Natural killer cell (primary cell): ENCODE data around the gene CEBPE. TPM values are rescaled to one million over a fixed set of nuclear protein-coding genes. Genes with fewer than 3 reads are reported as not detected.

Experiments used
- ATAC-seq, 3 donors: fragments of 150-1000 bp in 2 of 3; fragments of 200-7000 bp in 1 of 3; cut with Tn5 transposase; 1 replicate in 1 of 3; 2 replicates in 2 of 3; pipeline ENCODE4 v1.10.0; 2021; ENCODE audit warnings: mild to moderate bottlenecking in 2 of 3, moderate library complexity in 2 of 3
- DNase-seq, 2 donors: peaks; one replicate each; pipeline versions ENCODE4 v3.0.0 to v3.0.0-alpha.2; 2013 to 2021; ENCODE audit warnings: mixed read lengths in 1 of 2
- H3K27ac ChIP-seq: one replicate; pipeline ENCODE4 v1.5.1; 2013; ENCODE audit warnings: mild to moderate bottlenecking, low read length
- H3K27me3 ChIP-seq: one replicate; pipeline ENCODE4 v1.6.1; 2013; ENCODE audit warnings: low read length; ENCODE audit not compliant: control insufficient read depth, insufficient read depth
- H3K36me3 ChIP-seq: one replicate; pipeline ENCODE4 v1.6.1; 2013; ENCODE audit warnings: low read length; ENCODE audit not compliant: control insufficient read depth, insufficient read depth
- H3K4me1 ChIP-seq: one replicate; pipeline ENCODE4 v1.6.1; 2013; ENCODE audit warnings: low read length; ENCODE audit not compliant: control insufficient read depth, insufficient read depth
- H3K4me3 ChIP-seq: one replicate; pipeline ENCODE4 v1.5.1; 2013; ENCODE audit warnings: low read length
- H3K9me3 ChIP-seq: one replicate; pipeline ENCODE4 v1.6.1; 2013; ENCODE audit warnings: low read length; ENCODE audit not compliant: control insufficient read depth, insufficient read depth
- H3K27ac Mint-ChIP-seq, 2 donors: one replicate each; pipeline ENCODE4 v1.8.0; 2022; ENCODE audit warnings: mild to moderate bottlenecking in 2 of 2, mixed read lengths in 2 of 2, moderate library complexity in 1 of 2
- H3K27me3 Mint-ChIP-seq, 2 donors: one replicate each; pipeline ENCODE4 v1.8.0; 2022; ENCODE audit warnings: low read depth in 2 of 2, mixed read lengths in 2 of 2
- H3K36me3 Mint-ChIP-seq: one replicate; pipeline ENCODE4 v1.8.0; 2022; ENCODE audit warnings: mixed read lengths
- H3K4me1 Mint-ChIP-seq, 2 donors: one replicate each; pipeline ENCODE4 v1.8.0; 2022; ENCODE audit warnings: mixed read lengths in 2 of 2
- H3K4me3 Mint-ChIP-seq: one replicate; pipeline ENCODE4 v1.8.0; 2022; ENCODE audit warnings: mild to moderate bottlenecking, moderate library complexity, mixed read lengths
- H3K9me3 Mint-ChIP-seq, 2 donors: one replicate each; pipeline ENCODE4 v1.8.0; 2022; ENCODE audit warnings: mixed read lengths in 2 of 2
- CTCF ChIP-seq: fragments of 200-600 bp; IDR thresholded peaks from one replicate; pipeline ENCODE4 v1.8.0; 2022; ENCODE audit warnings: antibody characterized with exemption
- WGBS: methylation state at CpG from one replicate; pipeline ENCODE4 v1.1.7; 2013; ENCODE audit warnings: missing lambda C conversion rate; ENCODE audit not compliant: insufficient coverage; 5-methylcytosine and 5-hydroxymethylcytosine counted together
- intact Hi-C: fragments of 100-400 bp; cut with micrococcal nuclease; formaldehyde crosslinking; loops from one replicate; pipeline ENCODE4 v1.14.2; 2022
- total RNA-seq, 4 donors: library from RNA; stranded (reverse); fragments of 120-200 nt in 1 of 4; gene quantifications; one replicate each; pipeline versions ENCODE4 v1.2.3 to v1.2.4, GENCODE V29; 2013 to 2022

Gene CEBPE
- total RNA-seq, 3 donors from 2014 or later (not counting 1 experiment from before 2014, with no cell fraction given) = not detected

GRCh38 chr14:23115039-23115731 lies 3.9 kb downstream of the CEBPE start:
- Mint-ChIP-seq H3K9me3 (no peaks in the 10 kb centered on the region), H3K4me1 (no peaks in the 10 kb centered on the region), H3K27ac (no peak overlapping the region), H3K4me3 (no peak overlapping the region), H3K36me3 (no peaks in the 10 kb centered on the region), H3K27me3 (peaks cover 0 to 10% of the 10 kb centered on the region in 2 donors)
- 84% methylated on average over 9 of the region's 10 CpGs for WGBS
- Histone ChIP-seq H3K36me3 (no peaks in the 10 kb centered on the region), H3K4me1 (peaks cover 17% of the 10 kb centered on the region), H3K27me3 (no peaks in the 10 kb centered on the region), H3K9me3 (no peaks in the 10 kb centered on the region), H3K27ac (no peak overlapping the region), H3K4me3 (no peak overlapping the region)
- intact Hi-C loops = no loop called here
- DNase-seq (no peak), ATAC-seq (no peak)
- TF ChIP-seq CTCF = no peak

GRCh38 chr14:23114669-23115038 lies 4.4 kb downstream of the CEBPE start:
- Mint-ChIP-seq H3K27ac (no peak overlapping the region), H3K4me1 (no peaks in the 10 kb centered on the region), H3K36me3 (no peaks in the 10 kb centered on the region), H3K9me3 (no peaks in the 10 kb centered on the region), H3K27me3 (peaks cover 0 to 10% of the 10 kb centered on the region in 2 donors), H3K4me3 (no peak overlapping the region)
- no peak overlapping the region for H3K4me3 ChIP-seq
- H3K9me3 ChIP-seq = no peaks in the 10 kb centered on the region
- no peak for TF ChIP-seq CTCF
- H3K4me1 ChIP-seq = peaks cover 11% of the 10 kb centered on the region
- no peak for DNase-seq
- 56% methylated on average over 2 of the region's 4 CpGs for WGBS
- intact Hi-C loops = no loop called here
- no peak overlapping the region for H3K27ac ChIP-seq
- no peaks in the 10 kb centered on the region for H3K36me3 ChIP-seq
- no peaks in the 10 kb centered on the region for H3K27me3 ChIP-seq
- no peak for ATAC-seq

DNA sequence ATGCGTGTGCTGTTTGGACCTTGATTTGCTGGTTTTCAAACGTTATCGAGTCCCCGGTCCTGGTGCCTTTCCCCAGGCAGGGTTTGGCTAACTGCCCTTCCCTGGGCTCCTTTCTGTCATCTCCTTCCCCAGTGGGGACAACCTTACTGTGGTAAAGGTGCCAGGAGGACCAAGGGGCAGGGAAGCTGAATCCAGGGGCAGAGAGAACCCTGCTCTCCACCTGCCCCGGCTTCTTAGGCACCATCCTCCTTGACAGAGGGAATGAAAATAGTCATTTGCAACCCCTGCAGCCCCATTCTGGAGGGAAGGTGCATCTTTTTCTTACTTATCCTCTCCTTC lies 5.0 kb downstream of the CEBPE start:
- no peaks in the 10 kb centered on the region for H3K9me3 ChIP-seq
- H3K36me3 ChIP-seq = no peaks in the 10 kb centered on the region
- Mint-ChIP-seq H3K4me1 (no peaks in the 10 kb centered on the region), H3K36me3 (no peaks in the 10 kb centered on the region), H3K27ac (no peak overlapping the region), H3K27me3 (peaks cover 0 to 10% of the 10 kb centered on the region in 2 donors), H3K4me3 (no peak overlapping the region), H3K9me3 (no peaks in the 10 kb centered on the region)
- H3K27me3 ChIP-seq = no peaks in the 10 kb centered on the region
- H3K4me3 ChIP-seq = no peak overlapping the region
- WGBS = 91% methylated on average over 5 of the region's 5 CpGs
- intact Hi-C loops = no loop called here
- no peak overlapping the region for H3K27ac ChIP-seq
- no peak for ATAC-seq
- peaks cover 6% of the 10 kb centered on the region for H3K4me1 ChIP-seq
- no peak for DNase-seq
- no peak for TF ChIP-seq CTCF
